ENCODE data around the gene SGCE.
A peak's percentile ranks its signal among the peaks of the same experiment; 100 is the strongest.
"Not testable (repeated sequence)": the region's sequence is repeated elsewhere in the genome, so short reads cannot be mapped to it uniquely, and the experiment has no call there.

The SGCE gene, protein sequence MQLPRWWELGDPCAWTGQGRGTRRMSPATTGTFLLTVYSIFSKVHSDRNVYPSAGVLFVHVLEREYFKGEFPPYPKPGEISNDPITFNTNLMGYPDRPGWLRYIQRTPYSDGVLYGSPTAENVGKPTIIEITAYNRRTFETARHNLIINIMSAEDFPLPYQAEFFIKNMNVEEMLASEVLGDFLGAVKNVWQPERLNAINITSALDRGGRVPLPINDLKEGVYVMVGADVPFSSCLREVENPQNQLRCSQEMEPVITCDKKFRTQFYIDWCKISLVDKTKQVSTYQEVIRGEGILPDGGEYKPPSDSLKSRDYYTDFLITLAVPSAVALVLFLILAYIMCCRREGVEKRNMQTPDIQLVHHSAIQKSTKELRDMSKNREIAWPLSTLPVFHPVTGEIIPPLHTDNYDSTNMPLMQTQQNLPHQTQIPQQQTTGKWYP

GRCh38 chr7:94655848-94656657, at the start of gene SGCE:
Gene SGCE, minus strand, starts transcription at chr7:94656133. Its CDS starts 35 bp downstream, at chr7:94656098.
- DNase-seq (ENCODE audit: low spot score): peak; percentile 50

DNA sequence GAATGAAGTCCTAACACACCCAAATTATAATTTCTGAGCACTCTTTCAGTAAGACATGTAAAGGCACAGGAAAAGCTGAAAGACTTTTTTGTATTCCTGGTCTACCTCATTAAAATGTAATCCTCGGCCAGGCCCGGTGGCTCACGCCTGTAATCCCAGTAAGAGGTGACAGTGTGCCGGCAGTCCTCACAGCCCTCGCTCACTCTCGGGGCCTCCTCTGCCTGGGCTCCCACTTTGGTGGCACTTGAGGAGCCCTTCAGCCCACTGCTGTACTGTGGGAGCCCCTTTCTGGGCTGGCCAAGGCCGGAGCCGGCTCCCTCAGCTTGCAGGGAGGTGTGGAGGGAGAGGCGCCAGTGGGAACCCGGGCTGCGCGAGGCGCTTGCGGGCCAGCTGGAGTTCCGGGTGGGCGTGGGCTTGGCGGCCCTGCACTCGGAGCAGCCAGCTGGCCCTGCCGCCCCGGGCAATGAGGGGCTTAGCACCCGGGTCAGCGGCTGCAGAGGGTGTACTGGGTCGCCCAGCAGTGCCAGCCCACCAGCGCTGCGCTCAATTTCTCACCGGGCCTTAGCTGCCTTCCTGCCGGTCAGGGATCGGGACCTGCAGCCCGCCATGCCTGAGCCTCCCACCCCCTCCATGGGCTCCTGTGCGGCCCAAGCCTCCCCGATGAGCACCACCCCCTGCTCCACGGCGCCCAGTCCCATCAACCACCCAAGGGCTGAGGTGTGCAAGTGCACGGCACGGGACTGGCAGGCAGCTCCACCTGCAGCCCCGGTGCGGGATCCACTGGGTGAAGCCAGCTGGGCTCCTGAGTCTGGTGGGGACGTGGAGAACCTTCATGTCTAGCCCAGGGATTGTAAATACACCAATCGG, 49.5 kb upstream of the SGCE start:
- not testable (repeated sequence) for DNase-seq (ENCODE audit: low spot score)

- DNase-seq (ENCODE audit: low spot score): peak; percentile 29
These were observed 45.6 kb upstream of the SGCE start for GRCh38 chr7:94701555-94701973.

DNA sequence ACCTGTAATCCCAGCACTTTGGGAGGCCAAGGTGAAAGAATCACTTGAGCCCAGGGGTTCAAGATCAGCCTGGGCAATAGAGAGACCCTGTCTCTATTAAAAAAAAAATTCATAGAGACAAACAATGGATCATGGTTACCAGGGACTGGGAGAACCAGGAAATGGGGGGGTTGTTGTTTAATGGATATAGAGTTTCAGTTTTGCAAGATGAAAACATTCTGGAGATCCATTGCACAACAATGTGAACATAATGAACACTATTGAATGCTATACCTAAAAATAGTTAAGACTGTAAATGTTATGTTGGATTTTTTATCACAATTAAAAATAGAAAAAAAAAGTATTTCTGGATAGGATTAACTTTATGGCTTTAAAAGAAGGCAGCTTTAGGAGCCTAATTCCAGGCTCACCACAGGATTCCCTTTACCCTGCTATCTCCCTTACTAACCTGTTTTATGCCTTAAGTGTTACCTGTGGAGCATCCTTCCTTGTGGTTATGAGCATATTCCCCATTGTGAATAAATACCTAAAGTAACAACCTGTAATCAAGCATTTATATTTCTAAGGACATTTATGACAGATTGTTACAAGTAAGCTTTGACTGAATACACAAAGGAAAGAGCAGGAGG, 45.1 kb upstream of the SGCE start:
- DNase-seq (ENCODE audit: low spot score): no peak

DNA sequence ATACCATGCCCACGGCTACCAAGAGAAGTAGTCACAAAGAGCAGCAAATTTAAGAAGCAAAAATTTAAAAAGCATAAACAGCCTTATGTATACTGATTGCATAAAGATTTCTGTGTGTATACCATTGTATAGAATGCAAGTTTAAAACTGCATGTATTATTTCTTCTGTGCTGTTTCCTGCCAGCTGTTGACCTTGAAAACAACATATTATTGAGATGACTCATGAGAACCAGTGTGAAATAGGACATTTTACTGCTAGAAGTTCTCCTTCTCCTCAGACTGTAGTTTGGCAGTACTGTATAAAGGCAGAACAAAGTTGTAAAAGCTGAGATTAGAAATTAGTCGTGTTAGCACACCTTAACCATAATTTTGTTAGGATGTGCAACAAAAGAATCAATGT, 42.3 kb upstream of the SGCE start:
- peak; percentile 32 for DNase-seq (ENCODE audit: low spot score)

GRCh38 chr7:94697035-94697974, 41.4 kb upstream of the SGCE start:
- DNase-seq (ENCODE audit: low spot score): peak; percentile 52

DNA sequence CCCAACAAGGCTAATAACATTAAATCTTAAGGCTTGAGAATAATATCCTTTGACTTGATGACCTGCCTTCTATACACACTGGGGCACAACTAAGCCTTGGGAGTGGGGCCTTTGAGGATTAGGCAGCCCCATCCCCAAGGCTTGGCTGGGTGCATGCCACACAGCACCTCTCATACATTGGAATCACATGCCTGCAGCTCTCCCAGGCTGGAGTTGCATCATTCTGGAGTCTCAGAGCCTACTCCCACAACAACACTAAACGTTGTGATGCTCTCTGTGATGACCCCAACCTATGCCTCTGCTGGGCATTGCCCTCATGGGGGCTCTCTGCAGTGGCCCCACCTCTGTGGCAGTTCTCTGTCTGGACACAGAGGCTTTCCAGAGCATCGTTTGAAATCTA, 31.9 kb upstream of the SGCE start:
- no peak for DNase-seq (ENCODE audit: low spot score)

DNA sequence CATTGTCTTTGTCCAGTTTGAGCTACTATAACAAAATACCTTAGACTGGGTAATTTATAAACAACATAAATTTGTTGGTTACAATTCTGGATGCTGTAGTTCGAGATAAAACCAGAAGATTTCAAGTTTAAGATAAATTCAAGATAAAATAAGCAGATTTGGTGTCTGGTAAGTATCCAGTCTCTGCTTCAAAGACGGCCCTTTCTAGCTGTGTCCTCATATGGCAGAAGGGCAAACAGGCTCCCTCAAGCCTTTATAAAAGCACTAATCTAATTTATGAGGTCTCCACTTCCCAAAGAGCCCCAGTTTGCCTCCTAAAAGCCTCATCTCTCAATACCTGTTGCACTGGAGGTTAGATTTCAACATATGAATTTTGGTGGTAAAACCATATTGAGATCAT, 31.1 kb upstream of the SGCE start:
- DNase-seq (ENCODE audit: low spot score): no peak

DNA sequence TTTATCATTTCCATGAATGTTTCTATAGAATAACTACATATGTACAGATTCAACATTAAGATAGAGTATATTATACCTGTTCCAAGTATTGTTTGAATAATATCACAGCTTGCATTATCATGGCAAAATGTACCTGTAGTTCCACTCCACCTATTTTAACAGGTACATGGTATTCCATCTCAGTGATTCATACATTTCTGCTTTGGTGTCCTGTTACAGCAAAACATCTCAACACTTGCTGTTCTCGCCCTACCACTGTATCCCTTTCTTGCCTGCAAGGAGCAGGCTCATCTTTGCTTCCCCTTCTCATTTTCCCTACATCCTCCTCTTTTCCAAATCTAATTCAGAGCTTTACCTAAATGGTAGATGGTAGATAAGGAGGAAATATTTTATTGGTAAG, 27.1 kb upstream of the SGCE start:
- no peak for DNase-seq (ENCODE audit: low spot score)

DNA sequence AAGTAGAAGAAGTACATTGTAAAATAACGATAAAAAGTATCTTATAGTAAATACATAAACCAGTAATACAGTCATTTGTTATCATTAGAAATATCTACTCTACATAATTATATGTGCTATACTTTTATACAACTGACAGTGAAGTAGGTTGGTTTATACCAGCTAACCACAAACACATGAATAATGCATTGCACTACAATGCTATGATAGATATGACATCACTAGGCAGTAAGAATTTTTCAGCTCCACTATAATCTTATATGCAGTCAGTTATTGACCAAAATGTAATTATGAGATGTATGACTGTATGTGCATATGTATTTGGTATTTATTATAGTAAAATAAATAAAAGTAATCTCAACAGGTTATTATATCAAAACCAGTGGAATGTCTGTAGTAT, 23.4 kb upstream of the SGCE start:
- DNase-seq (ENCODE audit: low spot score): no peak

- no peak for DNase-seq (ENCODE audit: low spot score)
These were observed 20.5 kb upstream of the SGCE start for GRCh38 chr7:94676431-94676830.

DNA sequence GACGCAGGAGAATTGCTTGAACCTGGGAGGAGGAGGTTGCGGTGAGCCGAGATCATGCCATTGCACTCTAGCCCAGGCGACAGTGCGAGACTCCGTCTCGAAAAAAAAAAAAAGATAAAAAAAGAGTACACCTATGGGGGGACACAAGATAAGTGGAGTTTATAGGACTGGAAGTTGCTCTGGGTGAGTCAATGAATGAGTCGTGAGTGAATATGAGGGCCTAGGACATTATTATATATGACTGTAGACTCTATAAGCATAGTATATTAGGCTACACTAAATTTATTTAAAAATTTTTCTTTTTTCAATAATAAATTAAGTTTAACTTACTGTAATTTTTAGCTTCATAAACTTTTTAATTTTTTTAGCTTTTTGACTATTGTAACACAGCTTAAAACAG, 19.4 kb upstream of the SGCE start:
- no peak for DNase-seq (ENCODE audit: low spot score)

DNA sequence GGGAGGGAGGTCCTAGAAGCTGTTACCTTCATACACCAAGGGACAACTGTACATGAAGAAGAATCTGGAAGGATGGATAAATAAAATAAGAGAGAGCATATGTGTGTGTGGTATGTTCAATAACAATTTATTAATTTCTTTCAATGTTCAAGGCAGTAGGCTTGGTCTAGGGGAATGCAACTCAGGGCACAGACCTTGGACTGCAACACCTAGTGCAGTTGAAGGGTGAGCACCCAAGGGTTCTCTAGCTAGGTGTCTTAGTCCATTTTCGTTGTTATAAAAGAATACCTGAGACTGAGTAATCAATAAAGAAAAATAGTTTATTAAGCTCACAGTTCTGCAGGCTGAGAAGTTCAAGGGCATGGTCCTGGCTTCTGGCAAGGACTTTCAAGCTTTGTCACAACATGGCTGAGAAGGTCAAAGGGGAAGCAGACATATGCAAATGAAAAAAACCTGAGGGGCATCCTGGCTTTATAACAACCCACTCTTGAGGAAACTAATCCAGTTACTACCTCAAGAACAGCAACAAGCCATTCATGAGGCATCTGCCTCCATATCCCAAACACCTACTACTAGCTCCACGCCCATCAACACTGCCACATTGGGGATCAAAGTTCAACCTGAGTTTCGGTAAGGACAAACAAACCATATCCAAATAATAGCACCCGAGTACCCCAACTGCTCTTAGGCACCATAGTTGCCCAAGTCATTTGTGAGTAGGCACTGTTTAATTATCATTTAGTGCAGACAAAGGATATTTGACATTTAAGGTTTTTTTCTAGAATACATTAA, 15.7 kb upstream of the SGCE start:
- DNase-seq (ENCODE audit: low spot score): no peak

- no peak for DNase-seq (ENCODE audit: low spot score)
These were observed 14.0 kb upstream of the SGCE start for GRCh38 chr7:94669773-94670495.

DNA sequence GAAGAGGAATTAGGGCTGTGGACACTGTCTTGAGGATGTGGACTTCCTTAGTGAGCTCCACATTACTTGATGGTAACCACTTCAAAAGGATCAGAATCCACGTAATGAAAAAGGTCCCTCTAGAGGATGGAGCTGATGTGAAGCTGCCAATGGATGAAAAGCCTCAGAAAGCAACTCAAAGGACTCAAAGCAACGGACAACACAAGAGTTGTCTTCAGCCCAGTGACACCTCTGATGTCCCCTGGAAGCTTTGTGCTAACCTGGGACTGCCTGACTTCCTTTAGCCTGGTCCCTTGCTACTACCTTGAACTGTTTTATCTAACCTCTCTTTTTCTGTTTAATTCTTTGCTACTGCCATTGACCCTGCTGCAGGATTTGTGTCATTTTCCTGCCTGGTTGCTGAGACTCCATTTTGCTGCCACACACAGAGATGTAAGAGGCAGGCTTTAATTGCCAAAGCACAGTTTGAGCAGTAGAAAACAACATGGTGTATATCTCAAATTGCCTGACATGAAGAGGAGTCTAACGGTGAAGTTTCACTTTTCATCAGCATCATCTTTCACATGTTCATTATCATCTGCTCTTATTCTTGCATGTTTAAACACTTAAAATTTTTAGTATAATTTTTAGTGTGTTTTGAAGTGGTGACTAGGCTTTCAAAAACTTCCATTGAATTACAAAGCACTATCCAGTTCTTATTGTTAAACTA, 11.1 kb upstream of the SGCE start:
- DNase-seq (ENCODE audit: low spot score): no peak

GRCh38 chr7:94665426-94665825, 9.5 kb upstream of the SGCE start:
- DNase-seq (ENCODE audit: low spot score): no peak

DNA sequence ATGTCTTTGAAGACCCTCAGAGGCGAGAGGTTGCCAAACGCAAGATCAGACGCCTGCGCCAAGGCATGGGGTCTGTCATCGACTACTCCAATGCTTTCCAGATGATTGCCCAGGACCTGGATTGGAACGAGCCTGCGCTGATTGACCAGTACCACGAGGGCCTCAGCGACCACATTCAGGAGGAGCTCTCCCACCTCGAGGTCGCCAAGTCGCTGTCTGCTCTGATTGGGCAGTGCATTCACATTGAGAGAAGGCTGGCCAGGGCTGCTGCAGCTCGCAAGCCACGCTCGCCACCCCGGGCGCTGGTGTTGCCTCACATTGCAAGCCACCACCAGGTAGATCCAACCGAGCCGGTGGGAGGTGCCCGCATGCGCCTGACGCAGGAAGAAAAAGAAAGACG, 8.1 kb upstream of the SGCE start:
- DNase-seq (ENCODE audit: low spot score): no peak

- DNase-seq (ENCODE audit: low spot score): no peak
These were observed 6.6 kb upstream of the SGCE start for GRCh38 chr7:94662548-94662947.

DNA sequence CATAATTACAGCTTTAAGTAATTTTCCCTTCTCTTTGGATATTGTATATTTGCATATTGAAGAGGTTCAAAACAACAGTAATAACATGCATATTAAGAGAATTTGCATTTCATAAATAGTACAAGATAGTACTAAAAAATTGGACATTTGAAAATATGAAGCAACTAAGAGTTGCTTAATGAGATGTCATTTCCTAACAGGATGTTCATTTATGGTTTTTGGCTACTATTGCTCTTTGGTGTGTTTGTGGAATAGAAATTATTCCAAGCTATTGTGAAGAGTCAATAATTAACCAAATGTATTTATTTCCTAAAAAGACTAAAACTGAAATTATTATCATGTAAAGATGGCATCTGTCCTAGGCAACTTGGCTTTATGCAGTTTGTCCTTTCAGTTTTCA, 4.1 kb upstream of the SGCE start:
- no peak for DNase-seq (ENCODE audit: low spot score)

Measured in hepatic stellate cell (primary cell).